HEK293 (cell line): ENCODE data around the gene OCA2.

ENCODE experiments used
- MYNN ChIP-seq: fragments of 450-650 bp; formaldehyde crosslinking; IDR thresholded peaks from 2 replicates; pipeline ENCODE4 v1.5.1; 2016; ENCODE audit warnings: missing biosample characterization, missing genetic modification characterization, borderline replicate concordance
- ZNF510 ChIP-seq: fragments of 450-650 bp; formaldehyde crosslinking; IDR thresholded peaks from 2 replicates; pipeline ENCODE4 v1.5.1; 2018; ENCODE audit warnings: mild to moderate bottlenecking, missing genetic modification characterization, missing biosample characterization; ENCODE audit not compliant: insufficient replicate concordance
- ZNF555 ChIP-seq: fragments of 450-650 bp; formaldehyde crosslinking; conservative IDR thresholded peaks from 2 replicates; pipeline ENCODE4 v1.5.1; 2017; ENCODE audit warnings: missing biosample characterization, mild to moderate bottlenecking, missing genetic modification characterization, inconsistent platforms
- ZNF660 ChIP-seq: fragments of 450-650 bp; IDR thresholded peaks from 2 replicates; pipeline ENCODE4 v1.5.1; 2018; ENCODE audit warnings: missing biosample characterization, mild to moderate bottlenecking, missing genetic modification characterization
- ZNF747 ChIP-seq: fragments of 450-650 bp; formaldehyde crosslinking; IDR thresholded peaks from 2 replicates; pipeline ENCODE4 v1.5.1; 2016; ENCODE audit warnings: missing biosample characterization, missing genetic modification characterization
- TF ChIP-seq, protein P1 (sequence below): fragments of 450-650 bp; formaldehyde crosslinking; IDR thresholded peaks from 2 replicates; pipeline ENCODE4 v1.5.1; 2016; ENCODE audit warnings: missing biosample characterization, missing genetic modification characterization
- TF ChIP-seq, protein P2 (sequence below): fragments of 450-650 bp; formaldehyde crosslinking; IDR thresholded peaks from 2 replicates; pipeline ENCODE4 v1.5.1; 2016; ENCODE audit warnings: missing biosample characterization, missing genetic modification characterization
- TF ChIP-seq, protein P3 (sequence below): fragments of 450-650 bp; formaldehyde crosslinking; IDR thresholded peaks from 2 replicates; pipeline ENCODE4 v1.5.1; 2016; ENCODE audit warnings: missing biosample characterization, missing genetic modification characterization, low read depth

DNA sequence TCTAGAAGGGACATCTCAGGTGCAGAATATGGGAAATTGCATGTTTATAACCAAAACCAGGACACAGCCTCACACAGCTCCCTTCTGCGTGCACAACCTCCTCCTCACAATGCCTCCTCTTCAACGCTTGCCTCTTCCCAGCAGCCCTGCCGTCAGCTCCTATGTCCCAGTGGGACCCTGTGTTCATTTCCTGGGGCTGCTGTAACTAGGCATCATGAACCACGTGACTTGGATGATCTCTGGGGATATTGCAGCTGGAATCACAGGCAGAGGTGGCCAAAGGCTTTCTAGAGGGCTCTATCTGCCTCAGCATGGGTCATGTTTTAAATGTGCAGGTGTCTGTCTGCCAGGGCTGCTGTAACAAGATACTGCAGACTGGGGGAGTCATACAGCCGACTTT is 375.3 kb downstream of the OCA2 start:
- TF ChIP-seq, protein P1, sequence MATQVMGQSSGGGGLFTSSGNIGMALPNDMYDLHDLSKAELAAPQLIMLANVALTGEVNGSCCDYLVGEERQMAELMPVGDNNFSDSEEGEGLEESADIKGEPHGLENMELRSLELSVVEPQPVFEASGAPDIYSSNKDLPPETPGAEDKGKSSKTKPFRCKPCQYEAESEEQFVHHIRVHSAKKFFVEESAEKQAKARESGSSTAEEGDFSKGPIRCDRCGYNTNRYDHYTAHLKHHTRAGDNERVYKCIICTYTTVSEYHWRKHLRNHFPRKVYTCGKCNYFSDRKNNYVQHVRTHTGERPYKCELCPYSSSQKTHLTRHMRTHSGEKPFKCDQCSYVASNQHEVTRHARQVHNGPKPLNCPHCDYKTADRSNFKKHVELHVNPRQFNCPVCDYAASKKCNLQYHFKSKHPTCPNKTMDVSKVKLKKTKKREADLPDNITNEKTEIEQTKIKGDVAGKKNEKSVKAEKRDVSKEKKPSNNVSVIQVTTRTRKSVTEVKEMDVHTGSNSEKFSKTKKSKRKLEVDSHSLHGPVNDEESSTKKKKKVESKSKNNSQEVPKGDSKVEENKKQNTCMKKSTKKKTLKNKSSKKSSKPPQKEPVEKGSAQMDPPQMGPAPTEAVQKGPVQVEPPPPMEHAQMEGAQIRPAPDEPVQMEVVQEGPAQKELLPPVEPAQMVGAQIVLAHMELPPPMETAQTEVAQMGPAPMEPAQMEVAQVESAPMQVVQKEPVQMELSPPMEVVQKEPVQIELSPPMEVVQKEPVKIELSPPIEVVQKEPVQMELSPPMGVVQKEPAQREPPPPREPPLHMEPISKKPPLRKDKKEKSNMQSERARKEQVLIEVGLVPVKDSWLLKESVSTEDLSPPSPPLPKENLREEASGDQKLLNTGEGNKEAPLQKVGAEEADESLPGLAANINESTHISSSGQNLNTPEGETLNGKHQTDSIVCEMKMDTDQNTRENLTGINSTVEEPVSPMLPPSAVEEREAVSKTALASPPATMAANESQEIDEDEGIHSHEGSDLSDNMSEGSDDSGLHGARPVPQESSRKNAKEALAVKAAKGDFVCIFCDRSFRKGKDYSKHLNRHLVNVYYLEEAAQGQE (tag by site-specific recombination), result no peak
- TF ChIP-seq, protein P2, sequence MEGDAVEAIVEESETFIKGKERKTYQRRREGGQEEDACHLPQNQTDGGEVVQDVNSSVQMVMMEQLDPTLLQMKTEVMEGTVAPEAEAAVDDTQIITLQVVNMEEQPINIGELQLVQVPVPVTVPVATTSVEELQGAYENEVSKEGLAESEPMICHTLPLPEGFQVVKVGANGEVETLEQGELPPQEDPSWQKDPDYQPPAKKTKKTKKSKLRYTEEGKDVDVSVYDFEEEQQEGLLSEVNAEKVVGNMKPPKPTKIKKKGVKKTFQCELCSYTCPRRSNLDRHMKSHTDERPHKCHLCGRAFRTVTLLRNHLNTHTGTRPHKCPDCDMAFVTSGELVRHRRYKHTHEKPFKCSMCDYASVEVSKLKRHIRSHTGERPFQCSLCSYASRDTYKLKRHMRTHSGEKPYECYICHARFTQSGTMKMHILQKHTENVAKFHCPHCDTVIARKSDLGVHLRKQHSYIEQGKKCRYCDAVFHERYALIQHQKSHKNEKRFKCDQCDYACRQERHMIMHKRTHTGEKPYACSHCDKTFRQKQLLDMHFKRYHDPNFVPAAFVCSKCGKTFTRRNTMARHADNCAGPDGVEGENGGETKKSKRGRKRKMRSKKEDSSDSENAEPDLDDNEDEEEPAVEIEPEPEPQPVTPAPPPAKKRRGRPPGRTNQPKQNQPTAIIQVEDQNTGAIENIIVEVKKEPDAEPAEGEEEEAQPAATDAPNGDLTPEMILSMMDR (tag by site-specific recombination), result no peak
- TF ChIP-seq, protein P3, sequence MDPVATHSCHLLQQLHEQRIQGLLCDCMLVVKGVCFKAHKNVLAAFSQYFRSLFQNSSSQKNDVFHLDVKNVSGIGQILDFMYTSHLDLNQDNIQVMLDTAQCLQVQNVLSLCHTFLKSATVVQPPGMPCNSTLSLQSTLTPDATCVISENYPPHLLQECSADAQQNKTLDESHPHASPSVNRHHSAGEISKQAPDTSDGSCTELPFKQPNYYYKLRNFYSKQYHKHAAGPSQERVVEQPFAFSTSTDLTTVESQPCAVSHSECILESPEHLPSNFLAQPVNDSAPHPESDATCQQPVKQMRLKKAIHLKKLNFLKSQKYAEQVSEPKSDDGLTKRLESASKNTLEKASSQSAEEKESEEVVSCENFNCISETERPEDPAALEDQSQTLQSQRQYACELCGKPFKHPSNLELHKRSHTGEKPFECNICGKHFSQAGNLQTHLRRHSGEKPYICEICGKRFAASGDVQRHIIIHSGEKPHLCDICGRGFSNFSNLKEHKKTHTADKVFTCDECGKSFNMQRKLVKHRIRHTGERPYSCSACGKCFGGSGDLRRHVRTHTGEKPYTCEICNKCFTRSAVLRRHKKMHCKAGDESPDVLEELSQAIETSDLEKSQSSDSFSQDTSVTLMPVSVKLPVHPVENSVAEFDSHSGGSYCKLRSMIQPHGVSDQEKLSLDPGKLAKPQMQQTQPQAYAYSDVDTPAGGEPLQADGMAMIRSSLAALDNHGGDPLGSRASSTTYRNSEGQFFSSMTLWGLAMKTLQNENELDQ (tag by site-specific recombination), result no peak
- no peak for TF ChIP-seq MYNN (tag by site-specific recombination)
- no peak for TF ChIP-seq ZNF555
- TF ChIP-seq ZNF510 (tag by site-specific recombination), result no peak
- TF ChIP-seq ZNF660, result no peak
- no peak for TF ChIP-seq ZNF747
